Endothelial cell of umbilical vein (primary cell): ENCODE measurements around the gene RNASEH2A. TPM values are rescaled to one million over a fixed set of nuclear protein-coding genes. Genes with fewer than 3 reads are reported as not detected.

ENCODE experiments used
- BruUV-seq: library from RNA; stranded (reverse); fragments of 400-500 nt; replicated peaks from 2 replicates; lab custom pipeline; 2021; lab: Mats Ljungman, UMichigan
- CTCF ChIA-PET: fragments of 300-600, 350-600 bp; sonication (Branson Sonifier 250); formaldehyde crosslinking; loops from one replicate; lab custom pipeline; 2021; ENCODE audit warnings: antibody characterized with exemption, inconsistent platforms; lab: Charles Lee
- POLR2A ChIA-PET: fragments of 300-600, 350-600 bp; sonication (Branson Sonifier 250); formaldehyde crosslinking; loops from one replicate; lab custom pipeline; 2021; ENCODE audit warnings: antibody characterized with exemption, inconsistent platforms; lab: Charles Lee
- DNase-seq: peaks from one replicate; pipeline ENCODE4 v3.0.0-alpha.2; 2011; ENCODE audit warnings: low read depth, low spot score
- FAIRE-seq: peaks from 2 replicates; lab custom pipeline; 2011; peaks lifted over from hg19 to GRCh38; lab: Jason Lieb, UNC
- H2AFZ ChIP-seq: 2 replicates; pipeline ENCODE4 v1.6.0; 2012; ENCODE audit warnings: low read depth, low read length, control low read depth, inconsistent platforms
- H3K27ac ChIP-seq: 2 replicates; pipeline ENCODE4 v1.5.1; 2011; ENCODE audit warnings: low read depth, mild to moderate bottlenecking, control low read depth, low read length, moderate library complexity; ENCODE audit not compliant: insufficient read depth
- H3K27me3 ChIP-seq, 2 experiments: 2 replicates each; pipeline versions ENCODE4 v1.6.0 to v1.6.1; 2011; ENCODE audit warnings: low read length in 2 of 2, mixed read lengths in 1 of 2; ENCODE audit not compliant: control insufficient read depth in 2 of 2, insufficient read depth in 2 of 2
- H3K36me3 ChIP-seq, 2 experiments: 2 replicates in 1 of 2; 3 replicates in 1 of 2; pipeline ENCODE4 v1.5.1; 2011; ENCODE audit warnings: low read length in 2 of 2, mild to moderate bottlenecking in 1 of 2, moderate library complexity in 1 of 2; ENCODE audit not compliant: control insufficient read depth in 2 of 2, insufficient read depth in 2 of 2; ENCODE audit errors: extremely low read depth in 1 of 2
- H3K4me1 ChIP-seq: 3 replicates; pipeline ENCODE4 v1.5.1; 2011; ENCODE audit warnings: mild to moderate bottlenecking, low read length; ENCODE audit not compliant: control insufficient read depth, insufficient read depth; ENCODE audit errors: extremely low read depth
- H3K4me2 ChIP-seq: 2 replicates; pipeline ENCODE4 v1.6.1; 2011; ENCODE audit warnings: low read length, control low read depth, mixed read lengths; ENCODE audit not compliant: insufficient read depth
- H3K4me3 ChIP-seq, 3 experiments: fragments of 200-600 bp in 1 of 3; sonication (generic), shearing (Covaris generic) in 1 of 3; replicated peaks in 1 of 3; 2 replicates each; pipeline ENCODE4 v1.5.1; 2011 to 2016; ENCODE audit warnings: control low read depth in 3 of 3, low read length in 3 of 3, mild to moderate bottlenecking in 2 of 3, inconsistent platforms in 1 of 3, low read depth in 1 of 3, moderate library complexity in 1 of 3; ENCODE audit not compliant: insufficient read depth in 1 of 3
- H3K79me2 ChIP-seq: 2 replicates; pipeline ENCODE4 v1.6.0; 2012; ENCODE audit warnings: low read length, inconsistent platforms; ENCODE audit not compliant: control insufficient read depth, insufficient read depth
- H3K9ac ChIP-seq: replicated peaks from 2 replicates; pipeline ENCODE3; 2011; ENCODE audit warnings: low read length, control low read depth; ENCODE audit not compliant: insufficient read depth; ENCODE audit errors: extremely low read depth
- H3K9me1 ChIP-seq: replicated peaks from 3 replicates; pipeline ENCODE4 v1.6.0; 2011; ENCODE audit warnings: mild to moderate bottlenecking, low read length; ENCODE audit not compliant: control insufficient read depth, insufficient read depth; ENCODE audit errors: extremely low read depth
- H3K9me3 ChIP-seq: replicated peaks from 2 replicates; pipeline ENCODE4 v1.5.1; 2012; ENCODE audit warnings: low read length, inconsistent platforms; ENCODE audit not compliant: control insufficient read depth, insufficient read depth
- H4K20me1 ChIP-seq: replicated peaks from 2 replicates; pipeline ENCODE3; 2011; ENCODE audit warnings: mild to moderate bottlenecking, low read length; ENCODE audit not compliant: control insufficient read depth, insufficient read depth; ENCODE audit errors: extremely low read depth
- CTCF ChIP-seq, 2 donors: IDR thresholded peaks; 1 replicate in 1 of 2; 2 replicates in 1 of 2; pipeline ENCODE4 v1.5.1; 2011; ENCODE audit warnings: low read length in 2 of 2, mild to moderate bottlenecking in 2 of 2, moderate library complexity in 2 of 2, control low read depth in 1 of 2, inconsistent platforms in 1 of 2, low read depth in 1 of 2; ENCODE audit not compliant: insufficient read depth in 1 of 2; ENCODE audit errors: extremely low read depth in 1 of 2
- EZH2 ChIP-seq: IDR thresholded peaks from 2 replicates; pipeline ENCODE4 v1.6.1; 2012; ENCODE audit warnings: borderline replicate concordance, low read depth, mild to moderate bottlenecking, moderate library complexity, low read length, inconsistent platforms; ENCODE audit not compliant: severe bottlenecking
- FOS ChIP-seq: IDR thresholded peaks from 2 replicates; pipeline ENCODE4 v1.6.1; 2011; ENCODE audit warnings: mild to moderate bottlenecking, low read length, moderate library complexity, borderline replicate concordance; ENCODE audit not compliant: insufficient read depth
- GATA2 ChIP-seq: IDR thresholded peaks from 2 replicates; pipeline ENCODE4 v1.7.0; 2011; ENCODE audit warnings: low read depth, mild to moderate bottlenecking, moderate library complexity, mixed read lengths, low read length; ENCODE audit not compliant: insufficient read length, insufficient read depth
- JUN ChIP-seq: IDR thresholded peaks from 2 replicates; pipeline ENCODE4 v1.6.1; 2011; ENCODE audit warnings: borderline replicate concordance, low read depth; ENCODE audit not compliant: insufficient read length, insufficient read depth
- MAX ChIP-seq: IDR thresholded peaks from 2 replicates; pipeline ENCODE4 v1.6.1; 2011; ENCODE audit not compliant: insufficient read depth, insufficient read length
- MYC ChIP-seq: IDR thresholded peaks from one replicate; pipeline ENCODE4 v1.6.1; 2011; ENCODE audit warnings: mild to moderate bottlenecking, low read depth, low read length
- POLR2A ChIP-seq: IDR thresholded peaks from 2 replicates; pipeline ENCODE4 v1.6.1; 2012; ENCODE audit warnings: low read depth, mild to moderate bottlenecking, control low read depth, low read length
- POLR2AphosphoS5 ChIP-seq: IDR thresholded peaks from 2 replicates; pipeline ENCODE4 v1.6.1; 2012; ENCODE audit warnings: low read depth, mild to moderate bottlenecking, control low read depth, low read length, moderate library complexity; ENCODE audit not compliant: insufficient read depth
- dilution Hi-C: fragments of 300-500 bp; cut with MboI; formaldehyde crosslinking; loops from one replicate; pipeline ENCODE4 v1.15.0; 2019; ENCODE audit warnings: low sequenced_read_pairs; ENCODE audit not compliant: extremely low pct_ligation_motif_present
- intact Hi-C: fragments of 100-400 bp; cut with micrococcal nuclease; formaldehyde crosslinking; loops from one replicate; pipeline ENCODE4 v1.10.0; 2022
- polyA plus RNA-seq, 4 experiments: library from polyadenylated mRNA; depleted of rRNA in 3 of 4; stranded (reverse) in 3 of 4; unstranded in 1 of 4; fragments of >200 nt; gene quantifications; 2 replicates each; pipeline versions ENCODE4 v1.2.1 to v1.2.3, GENCODE V29; 2011 to 2012; ENCODE audit warnings: missing spikeins in 1 of 4
- total RNA-seq: library from RNA; stranded (reverse); gene quantifications from 2 replicates; pipeline ENCODE4 v1.2.3, GENCODE V29; 2021

Gene RNASEH2A
- total and polyA plus RNA-seq, 2 donors (not counting 3 experiments of a cell fraction or from before 2014, with no cell fraction given) = 25.6 to 45.4 TPM

GRCh38 chr19:12764698-12765097 is 41.7 kb upstream of the RNASEH2A start:
- no peaks in the 10 kb centered on the region for H3K36me3 ChIP-seq
- FAIRE-seq (no peak), DNase-seq (no peak)
- no peak for TF ChIP-seq MYC
- no peak for TF ChIP-seq FOS
- no peak for TF ChIP-seq GATA2
- TF ChIP-seq CTCF (IDR thresholded peaks at IDR 0.05; ENCODE audit: extremely low read depth in 1 of 2, insufficient read depth in 1 of 2, low read depth in 1 of 2, low read length in 2 of 2) = no peak
- no peak for TF ChIP-seq POLR2AphosphoS5
- TF ChIP-seq JUN = no peak
- no peak for TF ChIP-seq EZH2
- no peak for TF ChIP-seq MAX
- TF ChIP-seq POLR2A = no peak
- no peaks in the 10 kb centered on the region for H3K27me3 ChIP-seq
- no peaks in the 10 kb centered on the region for H3K9me1 ChIP-seq
- no TSS peak for BruUV-seq
- intact Hi-C loops = no loop called here
- no peak overlapping the region for H3K4me2 ChIP-seq
- ChIA-PET CTCF (interaction anchor here (0.6 to 12.6 kb wide), 7 partner anchors 9 to 84 kb away, joined by 3 to 524 read pairs (median 10); partner anchors contain the start of genes HOOK2, JUNB, PRDX2 and THSD8), POLR2A (interaction anchor here (1.2 kb wide), 1 partner anchor 32 kb away, joined by 4 read pairs; no protein-coding TSS in a partner anchor)
- H3K4me1 ChIP-seq = no peaks in the 10 kb centered on the region
- no peak overlapping the region for H3K4me3 ChIP-seq
- no peak overlapping the region for H2AFZ ChIP-seq
- H4K20me1 ChIP-seq = no peaks in the 10 kb centered on the region
- no peak overlapping the region for H3K27ac ChIP-seq
- dilution Hi-C loops = no loop called here
- H3K9me3 ChIP-seq = no peaks in the 10 kb centered on the region
- H3K79me2 ChIP-seq = no peaks in the 10 kb centered on the region
- no peak overlapping the region for H3K9ac ChIP-seq
